Chondrocyte (in vitro differentiated cells): ENCODE data around the gene PORCN. TPM values are rescaled to one million over a fixed set of nuclear protein-coding genes. Genes with fewer than 3 reads are reported as not detected.
A peak's percentile ranks its signal among the peaks of the same experiment; 100 is the strongest.
"Not testable (repeated sequence)": the region's sequence is repeated elsewhere in the genome, so short reads cannot be mapped to it uniquely, and the experiment has no call there.

Experiments used
- DNase-seq: peaks from one replicate; pipeline ENCODE4 v3.0.0; 2021; ENCODE audit warnings: mixed read lengths, low spot score
- H3K27ac Mint-ChIP-seq: one replicate; pipeline ENCODE4 v1.8.0; 2021; ENCODE audit warnings: mild to moderate bottlenecking, moderate library complexity, mixed read lengths; ENCODE audit not compliant: unreplicated experiment
- H3K27me3 Mint-ChIP-seq: 2 replicates; pipeline ENCODE4 v1.8.0; 2021; ENCODE audit warnings: low read depth, mixed read lengths
- H3K36me3 Mint-ChIP-seq: 2 replicates; pipeline ENCODE4 v1.8.0; 2021; ENCODE audit warnings: low read depth, mixed read lengths
- H3K4me1 Mint-ChIP-seq: 2 replicates; pipeline ENCODE4 v1.8.0; 2021; ENCODE audit warnings: low read depth, mild to moderate bottlenecking, mixed read lengths
- H3K4me3 Mint-ChIP-seq: one replicate; pipeline ENCODE4 v1.8.0; 2021; ENCODE audit warnings: mild to moderate bottlenecking, moderate library complexity, mixed read lengths; ENCODE audit not compliant: unreplicated experiment
- H3K9me3 Mint-ChIP-seq: 2 replicates; pipeline ENCODE4 v1.8.0; 2021; ENCODE audit warnings: low read depth, mixed read lengths
- total RNA-seq: library from RNA; stranded (reverse); gene quantifications from 3 replicates; pipeline ENCODE4 v1.2.1, GENCODE V29; 2021
- TF ChIP-seq, protein P1 (sequence below): fragments of 200-600 bp; sonication (generic); IDR thresholded peaks from 2 replicates; pipeline ENCODE4 v1.5.0; 2021; ENCODE audit warnings: antibody characterized with exemption, mild to moderate bottlenecking, moderate library complexity

Gene PORCN
- total RNA-seq, 1 donor from 2014 or later = 12.5 TPM

DNA sequence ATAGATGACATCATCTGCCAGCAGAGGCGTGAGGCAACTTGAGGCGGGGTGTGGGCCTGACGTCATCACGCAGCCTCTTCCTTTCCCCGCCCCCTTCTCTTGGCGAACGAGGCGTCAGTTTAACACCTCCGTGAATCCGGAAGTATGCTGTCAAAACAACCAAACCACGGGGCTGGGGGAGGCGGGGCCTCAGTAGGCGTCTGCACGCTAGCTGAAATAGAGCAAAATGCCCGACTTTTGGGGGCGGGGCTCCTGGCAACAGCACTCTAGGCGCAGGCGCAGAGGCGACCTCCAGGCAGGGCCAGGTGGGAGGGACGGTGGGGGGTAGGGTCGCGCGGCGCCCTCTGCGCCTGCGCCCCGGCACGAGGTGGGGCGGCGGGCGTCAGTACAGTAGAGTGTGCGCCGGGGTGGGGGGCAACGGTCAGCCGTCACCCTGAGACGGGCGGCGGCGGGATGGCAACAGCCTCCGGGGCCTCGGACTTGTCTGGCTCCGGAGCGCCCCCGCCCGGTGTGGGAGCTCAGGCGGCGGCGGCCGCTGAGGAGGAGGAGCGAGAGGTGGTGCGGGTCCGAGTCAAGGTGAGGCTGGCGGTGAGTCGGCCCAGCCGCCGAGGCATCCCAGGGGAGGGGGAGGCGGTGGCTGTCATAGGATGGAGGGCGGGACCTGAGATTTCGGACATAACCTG, 30.7 kb downstream of the PORCN start, which contains the start of gene TBC1D25:
Gene TBC1D25, plus strand, starts transcription at position 370 of the 683 bp plus-strand sequence. Its CDS starts 84 bp downstream, at position 454.
- TF ChIP-seq, protein P1, sequence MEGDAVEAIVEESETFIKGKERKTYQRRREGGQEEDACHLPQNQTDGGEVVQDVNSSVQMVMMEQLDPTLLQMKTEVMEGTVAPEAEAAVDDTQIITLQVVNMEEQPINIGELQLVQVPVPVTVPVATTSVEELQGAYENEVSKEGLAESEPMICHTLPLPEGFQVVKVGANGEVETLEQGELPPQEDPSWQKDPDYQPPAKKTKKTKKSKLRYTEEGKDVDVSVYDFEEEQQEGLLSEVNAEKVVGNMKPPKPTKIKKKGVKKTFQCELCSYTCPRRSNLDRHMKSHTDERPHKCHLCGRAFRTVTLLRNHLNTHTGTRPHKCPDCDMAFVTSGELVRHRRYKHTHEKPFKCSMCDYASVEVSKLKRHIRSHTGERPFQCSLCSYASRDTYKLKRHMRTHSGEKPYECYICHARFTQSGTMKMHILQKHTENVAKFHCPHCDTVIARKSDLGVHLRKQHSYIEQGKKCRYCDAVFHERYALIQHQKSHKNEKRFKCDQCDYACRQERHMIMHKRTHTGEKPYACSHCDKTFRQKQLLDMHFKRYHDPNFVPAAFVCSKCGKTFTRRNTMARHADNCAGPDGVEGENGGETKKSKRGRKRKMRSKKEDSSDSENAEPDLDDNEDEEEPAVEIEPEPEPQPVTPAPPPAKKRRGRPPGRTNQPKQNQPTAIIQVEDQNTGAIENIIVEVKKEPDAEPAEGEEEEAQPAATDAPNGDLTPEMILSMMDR = peak; percentile 80
- Mint-ChIP-seq H3K4me3 (peak within 1 kb of the TSS; percentile 79), H3K9me3 (peaks cover 5% of the 10 kb centered on the region), H3K4me1 (peaks cover 16% of the 10 kb centered on the region), H3K36me3 (peaks cover 4% of the 10 kb centered on the region), H3K27me3 (no peaks in the 10 kb centered on the region), H3K27ac (peak within 1 kb of the TSS; percentile 93)
- peak; percentile 97 for DNase-seq

- Mint-ChIP-seq H3K27ac (peak overlapping the region; percentile 93), H3K4me1 (peaks cover 16% of the 10 kb centered on the region), H3K27me3 (no peaks in the 10 kb centered on the region), H3K36me3 (peaks cover 4% of the 10 kb centered on the region), H3K9me3 (peaks cover 4% of the 10 kb centered on the region), H3K4me3 (peak overlapping the region; percentile 79)
- TF ChIP-seq, protein P1 = peak; percentile 57
- no peak for DNase-seq
Measured at GRCh38 chrX:48540028-48540375, 31.2 kb downstream of the PORCN start.

GRCh38 chrX:48540480-48540879, 31.7 kb downstream of the PORCN start:
- H3K4me1 Mint-ChIP-seq = peaks cover 16% of the 10 kb centered on the region

GRCh38 chrX:48541140-48541814, 32.5 kb downstream of the PORCN start:
- Mint-ChIP-seq H3K27ac (no peak overlapping the region), H3K4me1 (peaks cover 16% of the 10 kb centered on the region), H3K27me3 (no peaks in the 10 kb centered on the region), H3K9me3 (peaks cover 4% of the 10 kb centered on the region), H3K4me3 (peak overlapping the region; percentile 23), H3K36me3 (peaks cover 4% of the 10 kb centered on the region)
- TF ChIP-seq, protein P1 = no peak
- no peak for DNase-seq

More at GRCh38 chrX:48540480-48540879, 31.7 kb downstream of the PORCN start:
- TF ChIP-seq, protein P1 = no peak
- H3K4me3 Mint-ChIP-seq = peak overlapping the region; percentile 79
- peak overlapping the region; percentile 93 for H3K27ac Mint-ChIP-seq
- H3K36me3 Mint-ChIP-seq = peaks cover 4% of the 10 kb centered on the region
- no peaks in the 10 kb centered on the region for H3K27me3 Mint-ChIP-seq
- H3K9me3 Mint-ChIP-seq = peaks cover 4% of the 10 kb centered on the region
- DNase-seq = no peak

DNA sequence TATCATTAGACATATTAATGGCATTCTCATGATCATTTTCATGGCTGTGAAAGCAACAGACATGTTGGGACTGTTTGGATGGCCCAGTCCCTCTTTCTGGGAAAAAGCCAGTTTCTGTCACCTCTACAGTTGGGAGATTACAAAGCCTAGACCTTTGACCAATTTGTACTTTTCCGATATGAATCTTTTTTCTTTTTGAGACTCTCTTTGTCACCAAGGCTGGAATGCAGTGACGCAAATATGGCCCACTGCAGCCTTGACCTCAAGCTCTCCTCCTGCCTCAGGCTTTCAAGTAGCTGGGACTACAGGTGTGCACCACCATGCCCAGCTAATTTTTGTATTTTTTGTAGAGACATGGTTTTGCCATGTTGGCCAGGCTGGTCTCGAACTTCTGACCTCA, 40.1 kb downstream of the PORCN start:
- no peak overlapping the region for H3K27ac Mint-ChIP-seq
- H3K27me3 Mint-ChIP-seq = no peaks in the 10 kb centered on the region
- no peaks in the 10 kb centered on the region for H3K9me3 Mint-ChIP-seq
- TF ChIP-seq, protein P1 = no peak
- no peak for DNase-seq
- H3K4me3 Mint-ChIP-seq = no peak overlapping the region
- H3K4me1 Mint-ChIP-seq = no peaks in the 10 kb centered on the region
- peaks cover 9% of the 10 kb centered on the region for H3K36me3 Mint-ChIP-seq

- DNase-seq, H3K4me3 Mint-ChIP-seq, H3K27me3 Mint-ChIP-seq, H3K4me1 Mint-ChIP-seq, H3K27ac Mint-ChIP-seq, H3K9me3 Mint-ChIP-seq: not testable (repeated sequence)
- H3K36me3 Mint-ChIP-seq = peaks cover 20% of the 10 kb centered on the region
Measured at GRCh38 chrX:48555731-48556325, 47.0 kb downstream of the PORCN start.
